Measurements from ENCODE around the gene GPR132.

The GPR132 gene

DNA sequence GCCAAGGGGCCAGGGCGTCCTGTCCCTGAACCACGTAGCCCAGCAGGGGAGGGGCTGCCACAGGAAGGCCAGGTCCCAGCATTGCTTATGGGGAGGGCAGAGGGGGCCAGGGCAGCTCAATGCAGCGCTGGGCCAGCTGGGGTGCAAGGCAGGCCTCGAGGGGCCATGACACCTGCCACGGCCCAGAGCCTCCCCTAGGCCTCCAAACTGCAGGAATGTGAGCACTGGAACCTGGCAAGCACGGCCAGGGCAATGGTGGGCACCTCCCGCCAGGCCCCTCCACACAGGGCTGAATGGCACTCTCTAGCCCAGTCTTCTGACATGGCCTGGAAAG is 32.5 kb upstream of the GPR132 start:
- TF ChIP-seq EP300 (IDR thresholded peaks at IDR 0.05; ENCODE audit: borderline replicate concordance) (no peak), FOXM1 (IDR thresholded peaks at IDR 0.05; ENCODE audit: borderline replicate concordance, low read depth) (no peak), CREB1 (IDR thresholded peaks at IDR 0.05; ENCODE audit: low read depth) (no peak), EGR1 (IDR thresholded peaks at IDR 0.05) (no peak), CEBPB (IDR thresholded peaks at IDR 0.05) (no peak), TEAD4 (IDR thresholded peaks at IDR 0.05) (no peak), RAD21 (IDR thresholded peaks at IDR 0.05; ENCODE audit: low read depth) (no peak), NFIC (IDR thresholded peaks at IDR 0.05) (no peak), TCF12 (IDR thresholded peaks at IDR 0.05; ENCODE audit: low read depth) (no peak), YY1 (IDR thresholded peaks at IDR 0.05; ENCODE audit: low read depth) (no peak)
- TF ChIP-seq, protein P1, sequence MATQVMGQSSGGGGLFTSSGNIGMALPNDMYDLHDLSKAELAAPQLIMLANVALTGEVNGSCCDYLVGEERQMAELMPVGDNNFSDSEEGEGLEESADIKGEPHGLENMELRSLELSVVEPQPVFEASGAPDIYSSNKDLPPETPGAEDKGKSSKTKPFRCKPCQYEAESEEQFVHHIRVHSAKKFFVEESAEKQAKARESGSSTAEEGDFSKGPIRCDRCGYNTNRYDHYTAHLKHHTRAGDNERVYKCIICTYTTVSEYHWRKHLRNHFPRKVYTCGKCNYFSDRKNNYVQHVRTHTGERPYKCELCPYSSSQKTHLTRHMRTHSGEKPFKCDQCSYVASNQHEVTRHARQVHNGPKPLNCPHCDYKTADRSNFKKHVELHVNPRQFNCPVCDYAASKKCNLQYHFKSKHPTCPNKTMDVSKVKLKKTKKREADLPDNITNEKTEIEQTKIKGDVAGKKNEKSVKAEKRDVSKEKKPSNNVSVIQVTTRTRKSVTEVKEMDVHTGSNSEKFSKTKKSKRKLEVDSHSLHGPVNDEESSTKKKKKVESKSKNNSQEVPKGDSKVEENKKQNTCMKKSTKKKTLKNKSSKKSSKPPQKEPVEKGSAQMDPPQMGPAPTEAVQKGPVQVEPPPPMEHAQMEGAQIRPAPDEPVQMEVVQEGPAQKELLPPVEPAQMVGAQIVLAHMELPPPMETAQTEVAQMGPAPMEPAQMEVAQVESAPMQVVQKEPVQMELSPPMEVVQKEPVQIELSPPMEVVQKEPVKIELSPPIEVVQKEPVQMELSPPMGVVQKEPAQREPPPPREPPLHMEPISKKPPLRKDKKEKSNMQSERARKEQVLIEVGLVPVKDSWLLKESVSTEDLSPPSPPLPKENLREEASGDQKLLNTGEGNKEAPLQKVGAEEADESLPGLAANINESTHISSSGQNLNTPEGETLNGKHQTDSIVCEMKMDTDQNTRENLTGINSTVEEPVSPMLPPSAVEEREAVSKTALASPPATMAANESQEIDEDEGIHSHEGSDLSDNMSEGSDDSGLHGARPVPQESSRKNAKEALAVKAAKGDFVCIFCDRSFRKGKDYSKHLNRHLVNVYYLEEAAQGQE (IDR thresholded peaks at IDR 0.05; ENCODE audit: low read depth), result no peak
- TF ChIP-seq, protein P2, sequence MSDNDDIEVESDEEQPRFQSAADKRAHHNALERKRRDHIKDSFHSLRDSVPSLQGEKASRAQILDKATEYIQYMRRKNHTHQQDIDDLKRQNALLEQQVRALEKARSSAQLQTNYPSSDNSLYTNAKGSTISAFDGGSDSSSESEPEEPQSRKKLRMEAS (IDR thresholded peaks at IDR 0.05), result no peak

DNA sequence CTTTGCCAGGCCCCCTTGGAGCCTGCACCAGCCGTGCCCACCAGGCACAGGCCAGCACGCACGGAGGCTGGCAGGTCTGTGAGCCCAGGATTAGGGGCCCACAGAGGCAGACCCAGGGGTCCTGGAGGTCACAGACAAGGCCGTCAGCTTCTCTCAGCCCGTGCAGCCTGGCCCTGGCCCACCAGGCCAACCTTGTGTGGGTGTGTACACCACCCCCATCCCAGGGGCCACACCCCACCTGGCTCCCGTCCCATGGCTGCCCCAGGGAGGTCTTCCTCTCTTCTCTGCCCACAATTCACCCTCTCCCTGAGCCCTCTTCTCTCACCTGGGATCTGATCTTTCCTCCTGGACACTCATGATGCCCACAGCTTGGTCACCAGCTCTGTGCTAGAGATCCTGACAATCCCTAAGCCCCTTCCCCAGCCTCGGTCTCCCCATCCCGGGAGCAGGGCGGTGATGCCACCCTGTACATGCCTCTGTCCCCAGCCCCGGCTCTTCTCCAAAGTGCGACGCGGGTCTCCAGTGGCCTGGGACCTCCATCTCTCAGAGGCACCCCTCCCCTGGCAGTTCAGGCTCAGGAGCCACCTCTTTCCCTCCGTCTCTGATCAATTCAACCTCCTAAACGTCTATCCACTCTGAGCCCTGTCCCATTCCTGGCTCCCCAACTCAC is 31.1 kb upstream of the GPR132 start:
- TF ChIP-seq FOXM1 (IDR thresholded peaks at IDR 0.05; ENCODE audit: borderline replicate concordance, low read depth) (no peak), ZBTB7A (IDR thresholded peaks at IDR 0.05; ENCODE audit: low read depth) (no peak), YY1 (IDR thresholded peaks at IDR 0.05; ENCODE audit: low read depth) (no peak), CREB1 (IDR thresholded peaks at IDR 0.05; ENCODE audit: low read depth) (no peak), TEAD4 (IDR thresholded peaks at IDR 0.05) (no peak), EGR1 (IDR thresholded peaks at IDR 0.05) (no peak), TAF1 (IDR thresholded peaks at IDR 0.05; ENCODE audit: low read depth) (no peak), CEBPB (IDR thresholded peaks at IDR 0.05) (no peak), NFIC (IDR thresholded peaks at IDR 0.05) (no peak), EP300 (IDR thresholded peaks at IDR 0.05; ENCODE audit: borderline replicate concordance) (no peak), RAD21 (IDR thresholded peaks at IDR 0.05; ENCODE audit: low read depth) (no peak), TCF12 (IDR thresholded peaks at IDR 0.05; ENCODE audit: low read depth) (no peak)
- TF ChIP-seq, protein P3, sequence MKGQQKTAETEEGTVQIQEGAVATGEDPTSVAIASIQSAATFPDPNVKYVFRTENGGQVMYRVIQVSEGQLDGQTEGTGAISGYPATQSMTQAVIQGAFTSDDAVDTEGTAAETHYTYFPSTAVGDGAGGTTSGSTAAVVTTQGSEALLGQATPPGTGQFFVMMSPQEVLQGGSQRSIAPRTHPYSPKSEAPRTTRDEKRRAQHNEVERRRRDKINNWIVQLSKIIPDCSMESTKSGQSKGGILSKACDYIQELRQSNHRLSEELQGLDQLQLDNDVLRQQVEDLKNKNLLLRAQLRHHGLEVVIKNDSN (IDR thresholded peaks at IDR 0.05), result no peak
- TF ChIP-seq, protein P2 (IDR thresholded peaks at IDR 0.05), result no peak
- TF ChIP-seq, protein P1 (IDR thresholded peaks at IDR 0.05; ENCODE audit: low read depth), result no peak

DNA sequence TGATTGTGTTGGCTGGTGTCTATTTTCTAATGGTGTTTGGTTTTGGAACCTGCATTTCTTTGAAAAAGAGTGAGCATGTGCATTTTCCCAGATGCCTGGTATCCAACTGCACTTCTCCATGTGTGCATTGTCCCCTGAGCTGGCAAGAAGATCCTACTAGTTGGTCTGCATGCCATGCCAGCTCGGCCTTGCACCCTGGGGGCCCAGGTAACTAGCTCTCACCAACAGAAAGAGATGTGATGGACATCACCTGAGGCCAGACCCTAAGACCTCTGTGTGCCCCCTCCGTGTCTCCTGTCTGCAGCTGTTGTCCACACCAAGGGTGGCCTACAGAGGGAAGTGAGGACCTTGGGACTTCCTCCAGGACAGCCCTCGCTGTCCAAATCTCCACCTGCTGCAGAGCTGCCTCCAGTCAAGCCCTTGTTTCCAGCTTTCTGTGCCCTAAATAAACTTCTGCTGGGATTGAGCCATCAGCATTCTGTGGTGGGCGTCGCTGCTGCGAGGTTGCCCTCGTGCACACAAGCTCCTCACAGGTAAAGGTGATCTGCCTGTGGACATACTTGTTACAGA is 30.1 kb upstream of the GPR132 start:
- TF ChIP-seq CREB1 (IDR thresholded peaks at IDR 0.05; ENCODE audit: low read depth) (no peak), ZBTB7A (IDR thresholded peaks at IDR 0.05; ENCODE audit: low read depth) (no peak), NFIC (IDR thresholded peaks at IDR 0.05) (no peak), TEAD4 (IDR thresholded peaks at IDR 0.05) (no peak), YY1 (IDR thresholded peaks at IDR 0.05; ENCODE audit: low read depth) (no peak), FOXM1 (IDR thresholded peaks at IDR 0.05; ENCODE audit: borderline replicate concordance, low read depth) (no peak), TAF1 (IDR thresholded peaks at IDR 0.05; ENCODE audit: low read depth) (no peak), TCF12 (IDR thresholded peaks at IDR 0.05; ENCODE audit: low read depth) (no peak), EP300 (IDR thresholded peaks at IDR 0.05; ENCODE audit: borderline replicate concordance) (no peak), RAD21 (IDR thresholded peaks at IDR 0.05; ENCODE audit: low read depth) (no peak), CEBPB (IDR thresholded peaks at IDR 0.05) (no peak), EGR1 (IDR thresholded peaks at IDR 0.05) (no peak)
- TF ChIP-seq, protein P1 (IDR thresholded peaks at IDR 0.05; ENCODE audit: low read depth), result no peak
- TF ChIP-seq, protein P3 (IDR thresholded peaks at IDR 0.05), result no peak
- TF ChIP-seq, protein P2 (IDR thresholded peaks at IDR 0.05), result no peak
